ENCODE measurements around the gene PCGF3.

GRCh38 chr4:665751-666435, 39.7 kb upstream of the PCGF3 start:
- TF ChIP-seq PPARA (CRISPR knock-in tag; IDR thresholded peaks at IDR 0.05; ENCODE audit: borderline replicate concordance), result no peak
- no peak for TF ChIP-seq CSDC2 (CRISPR knock-in tag; IDR thresholded peaks at IDR 0.05)
- no peak for TF ChIP-seq ARNTL (CRISPR knock-in tag; IDR thresholded peaks at IDR 0.05; ENCODE audit: borderline replicate concordance, low read depth)
- no peak for TF ChIP-seq ZFP30 (CRISPR knock-in tag; IDR thresholded peaks at IDR 0.05)
- no peak for TF ChIP-seq ESRRG (CRISPR knock-in tag; IDR thresholded peaks at IDR 0.05)
- TF ChIP-seq TSHZ2 (CRISPR knock-in tag; IDR thresholded peaks at IDR 0.05), result no peak

Measured in SK-N-SH treated with all-trans-retinoic acid at 6 μM for 48 hours (cell line).